Osteocyte (in vitro differentiated cells): Measurements from ENCODE around the gene NVL. TPM values are rescaled to one million over a fixed set of nuclear protein-coding genes. Genes with fewer than 3 reads are reported as not detected.

Experiments used
- DNase-seq: peaks from one replicate; pipeline ENCODE4 v3.0.0; 2021; ENCODE audit warnings: mixed read lengths; ENCODE audit not compliant: unreplicated experiment; ENCODE audit errors: extremely low spot score
- H3K27ac Mint-ChIP-seq: one replicate; pipeline ENCODE4 v1.8.0; 2021; ENCODE audit warnings: mild to moderate bottlenecking, mixed read lengths; ENCODE audit not compliant: unreplicated experiment
- H3K27me3 Mint-ChIP-seq: one replicate; pipeline ENCODE4 v1.8.0; 2021; ENCODE audit warnings: mixed read lengths; ENCODE audit not compliant: unreplicated experiment
- H3K36me3 Mint-ChIP-seq: one replicate; pipeline ENCODE4 v1.8.0; 2021; ENCODE audit warnings: mixed read lengths; ENCODE audit not compliant: unreplicated experiment
- H3K4me1 Mint-ChIP-seq: one replicate; pipeline ENCODE4 v1.8.0; 2021; ENCODE audit warnings: mixed read lengths; ENCODE audit not compliant: unreplicated experiment
- H3K4me3 Mint-ChIP-seq: one replicate; pipeline ENCODE4 v1.8.0; 2021; ENCODE audit warnings: mild to moderate bottlenecking, moderate library complexity, mixed read lengths; ENCODE audit not compliant: unreplicated experiment
- H3K9me3 Mint-ChIP-seq: one replicate; pipeline ENCODE4 v1.8.0; 2021; ENCODE audit warnings: mixed read lengths; ENCODE audit not compliant: unreplicated experiment
- CTCF ChIP-seq: fragments of 200-600 bp; sonication (generic); IDR thresholded peaks from 2 replicates; pipeline ENCODE4 v1.5.0; 2021; ENCODE audit warnings: antibody characterized with exemption, mild to moderate bottlenecking, moderate library complexity
- total RNA-seq: library from RNA; stranded (reverse); gene quantifications from 2 replicates; pipeline ENCODE4 v1.2.1, GENCODE V29; 2021

The NVL gene
- total RNA-seq, 1 donor from 2014 or later: 22.5 TPM

GRCh38 chr1:224188286-224188685 is 141.7 kb downstream of the NVL start:
- no peak for DNase-seq
- Mint-ChIP-seq H3K36me3 (peaks cover 22% of the 10 kb centered on the region), H3K4me1 (peaks cover 30% of the 10 kb centered on the region), H3K4me3 (no peak overlapping the region), H3K9me3 (no peaks in the 10 kb centered on the region), H3K27ac (no peak overlapping the region), H3K27me3 (no peaks in the 10 kb centered on the region)
- no peak for TF ChIP-seq CTCF

- H3K4me1 Mint-ChIP-seq: peaks cover 39% of the 10 kb centered on the region
- TF ChIP-seq CTCF: no peak
- no peaks in the 10 kb centered on the region for H3K9me3 Mint-ChIP-seq
- peaks cover 13% of the 10 kb centered on the region for H3K36me3 Mint-ChIP-seq
- DNase-seq: no peak
- H3K27ac Mint-ChIP-seq: peak overlapping the region; percentile 87
- H3K27me3 Mint-ChIP-seq: no peaks in the 10 kb centered on the region
- peak overlapping the region; percentile 84 for H3K4me3 Mint-ChIP-seq
These were observed 144.8 kb downstream of the NVL start for GRCh38 chr1:224185208-224185607.

GRCh38 chr1:224183591-224184312 is 146.2 kb downstream of the NVL start:
- no peak for TF ChIP-seq CTCF
- peak overlapping the region; percentile 87 for H3K27ac Mint-ChIP-seq
- H3K27me3 Mint-ChIP-seq: no peaks in the 10 kb centered on the region

GRCh38 chr1:224182866-224183590 is 146.9 kb downstream of the NVL start, which contains the start of gene DEGS1:
Gene DEGS1, plus strand, starts transcription at chr1:224183240. Its CDS starts 97 bp downstream, at chr1:224183337.
- peaks cover 5% of the 10 kb centered on the region for H3K36me3 Mint-ChIP-seq
- no peaks in the 10 kb centered on the region for H3K27me3 Mint-ChIP-seq
- peak; percentile 93 for DNase-seq
- H3K4me1 Mint-ChIP-seq: peaks cover 34% of the 10 kb centered on the region
- no peak for TF ChIP-seq CTCF
- H3K27ac Mint-ChIP-seq: peak within 1 kb of the TSS; percentile 87
- no peaks in the 10 kb centered on the region for H3K9me3 Mint-ChIP-seq
- H3K4me3 Mint-ChIP-seq: peak within 1 kb of the TSS; percentile 86

More at GRCh38 chr1:224183591-224184312, 146.2 kb downstream of the NVL start:
- peak; percentile 87 for DNase-seq
- no peaks in the 10 kb centered on the region for H3K9me3 Mint-ChIP-seq
- peak overlapping the region; percentile 84 for H3K4me3 Mint-ChIP-seq
- peaks cover 38% of the 10 kb centered on the region for H3K4me1 Mint-ChIP-seq
- H3K36me3 Mint-ChIP-seq: peaks cover 8% of the 10 kb centered on the region
